ENCODE measurements around the gene CNIH3. TPM values are rescaled to one million over a fixed set of nuclear protein-coding genes. Genes with fewer than 3 reads are reported as not detected.

CNIH3 gene
- total and polyA plus RNA-seq, 2 of the 4 experiments (the other 2 are of a cell fraction), result 2.0 to 2.9 TPM

- no peaks in the 10 kb centered on the region for H4K20me1 ChIP-seq (ENCODE audit: insufficient read depth, low read length)
- H3K23ac ChIP-seq (ENCODE audit: low read depth, low read length), result no peak overlapping the region
- H4K8ac ChIP-seq (ENCODE audit: low read depth in 2 of 2, low read length in 2 of 2), result no peak overlapping the region
- H3K14ac ChIP-seq (replicated peaks; ENCODE audit: low read depth, low read length), result no peak overlapping the region
- no peak overlapping the region for H3K4ac ChIP-seq (ENCODE audit: low read depth, low read length)
- H3K56ac ChIP-seq (ENCODE audit: extremely low read depth, insufficient read depth, low read length), result no peak overlapping the region
- no peak overlapping the region for H2AK9ac ChIP-seq (replicated peaks; ENCODE audit: low read depth, low read length, poor library complexity)
- no peaks in the 10 kb centered on the region for H3K9me1 ChIP-seq (ENCODE audit: insufficient read depth, low read length)
- H3K27ac ChIP-seq (ENCODE audit: insufficient read depth, low read length), result no peak overlapping the region
- no TSS peak for BruUV-seq (replicated peaks)
- WGBS, 2 experiments (ENCODE audit: extremely low coverage in 2 of 2, insufficient read length in 1 of 2), result no CpG with 5 or more reads among the region's 5 CpGs
- no peak overlapping the region for H2BK15ac ChIP-seq (ENCODE audit: low read depth, low read length)
- H2AFZ ChIP-seq (replicated peaks; ENCODE audit: low read length, poor library complexity), result no peak overlapping the region
- intact Hi-C loops (cut with micrococcal nuclease) (no loop called here), dilution Hi-C loops (cut with HindIII; ENCODE audit: low sequenced_read_pairs, unreplicated experiment) (no loop called here), in situ Hi-C loops (cut with MboI; ENCODE audit: low sequenced_read_pairs) (no loop called here)
- no peaks in the 10 kb centered on the region for H3K36me3 ChIP-seq (ENCODE audit: control insufficient read depth, insufficient read depth, low read length)
- no peak overlapping the region for H2BK120ac ChIP-seq (ENCODE audit: low read depth, low read length)
- H2AK5ac ChIP-seq (ENCODE audit: low read depth, low read length), result no peak overlapping the region
- POLR2A ChIA-PET (ENCODE audit: unreplicated experiment), result no interaction called here
- H3K18ac ChIP-seq (ENCODE audit: low read depth, low read length), result no peak overlapping the region
- no peak overlapping the region for H4K91ac ChIP-seq (ENCODE audit: insufficient read depth, low read depth, low read length)
- no peak overlapping the region for H3K4me2 ChIP-seq (ENCODE audit: low read depth, low read length)
- peaks cover 3% of the 10 kb centered on the region for H3K9me3 ChIP-seq (ENCODE audit: control insufficient read depth, insufficient read depth, low read length)
- H3K27me3 ChIP-seq (ENCODE audit: control insufficient read depth, insufficient read depth, low read length), result no peaks in the 10 kb centered on the region; the same call in none of the 2 replicates
- no peak overlapping the region for H3K4me3 ChIP-seq (ENCODE audit: insufficient read depth, low read depth, low read length)
- H2BK5ac ChIP-seq (ENCODE audit: low read depth, low read length, poor library complexity, severe bottlenecking), result no peak overlapping the region
- no peaks in the 10 kb centered on the region for H3K4me1 ChIP-seq (ENCODE audit: control insufficient read depth, insufficient read depth, low read length)
- no peak overlapping the region for H4K5ac ChIP-seq (ENCODE audit: low read depth, low read length)
- ATAC-seq (ENCODE audit: low read depth) (no peak), DNase-seq (no peak)
- H3K79me1 ChIP-seq (ENCODE audit: low read depth in 1 of 2, low read length in 2 of 2), result no peaks in the 10 kb centered on the region
- H3K9ac ChIP-seq (ENCODE audit: low read depth, low read length), result no peak overlapping the region
- CTCF ChIA-PET, result interaction anchor here (0.8 kb wide), 1 partner anchor 14 kb away, joined by 6 read pairs; no protein-coding TSS in a partner anchor
- no peak overlapping the region for H2BK20ac ChIP-seq (ENCODE audit: low read depth, low read length)
- no peak for TF ChIP-seq MAZ (IDR thresholded peaks at IDR 0.05; ENCODE audit: borderline replicate concordance, low read depth, low read length)
- TF ChIP-seq CHD1 (IDR thresholded peaks at IDR 0.05; ENCODE audit: low read depth, low read length), result no peak
- TF ChIP-seq SMC3 (IDR thresholded peaks at IDR 0.05; ENCODE audit: low read depth, low read length), result no peak
- TF ChIP-seq CEBPB (IDR thresholded peaks at IDR 0.05; ENCODE audit: low read depth, low read length), result no peak
- no peak for TF ChIP-seq CTCF (conservative IDR thresholded peaks at IDR 0.05; ENCODE audit: low read depth, low read length)
- no peak for TF ChIP-seq NFE2L2 (IDR thresholded peaks at IDR 0.05; ENCODE audit: low read depth, low read length)
- TF ChIP-seq RCOR1 (IDR thresholded peaks at IDR 0.05; ENCODE audit: insufficient replicate concordance, low read length), result no peak
- no peak for TF ChIP-seq RAD21 (IDR thresholded peaks at IDR 0.05; ENCODE audit: low read length)
- no peak for TF ChIP-seq ELK1 (IDR thresholded peaks at IDR 0.05; ENCODE audit: borderline replicate concordance, low read depth, low read length)
- no peak for TF ChIP-seq RFX5 (IDR thresholded peaks at IDR 0.05; ENCODE audit: low read depth, low read length)
- no peak for TF ChIP-seq MXI1 (IDR thresholded peaks at IDR 0.05; ENCODE audit: borderline replicate concordance, low read depth, low read length)
Measured at GRCh38 chr1:224757508-224757907, 141.4 kb downstream of the CNIH3 start.

Measured in IMR-90 (cell line).